Mammary epithelial cell (primary cell): ENCODE measurements around the gene RDH13.

Experiments
- EZH2 ChIP-seq: IDR thresholded peaks from 2 replicates; pipeline ENCODE4 v1.6.1; 2012; ENCODE audit warnings: low read length, inconsistent platforms, borderline replicate concordance
- TF ChIP-seq, protein P1 (sequence below), 2 donors: IDR thresholded peaks in 1 of 2; conservative IDR thresholded peaks in 1 of 2; 2 replicates each; pipeline ENCODE4 v1.5.1; 2011 to 2012; ENCODE audit warnings: inconsistent platforms in 2 of 2, low read length in 2 of 2, mild to moderate bottlenecking in 2 of 2, control low read depth in 1 of 2, low read depth in 1 of 2; ENCODE audit not compliant: insufficient read depth in 1 of 2; ENCODE audit errors: extremely low read depth in 1 of 2

- TF ChIP-seq, protein P1, sequence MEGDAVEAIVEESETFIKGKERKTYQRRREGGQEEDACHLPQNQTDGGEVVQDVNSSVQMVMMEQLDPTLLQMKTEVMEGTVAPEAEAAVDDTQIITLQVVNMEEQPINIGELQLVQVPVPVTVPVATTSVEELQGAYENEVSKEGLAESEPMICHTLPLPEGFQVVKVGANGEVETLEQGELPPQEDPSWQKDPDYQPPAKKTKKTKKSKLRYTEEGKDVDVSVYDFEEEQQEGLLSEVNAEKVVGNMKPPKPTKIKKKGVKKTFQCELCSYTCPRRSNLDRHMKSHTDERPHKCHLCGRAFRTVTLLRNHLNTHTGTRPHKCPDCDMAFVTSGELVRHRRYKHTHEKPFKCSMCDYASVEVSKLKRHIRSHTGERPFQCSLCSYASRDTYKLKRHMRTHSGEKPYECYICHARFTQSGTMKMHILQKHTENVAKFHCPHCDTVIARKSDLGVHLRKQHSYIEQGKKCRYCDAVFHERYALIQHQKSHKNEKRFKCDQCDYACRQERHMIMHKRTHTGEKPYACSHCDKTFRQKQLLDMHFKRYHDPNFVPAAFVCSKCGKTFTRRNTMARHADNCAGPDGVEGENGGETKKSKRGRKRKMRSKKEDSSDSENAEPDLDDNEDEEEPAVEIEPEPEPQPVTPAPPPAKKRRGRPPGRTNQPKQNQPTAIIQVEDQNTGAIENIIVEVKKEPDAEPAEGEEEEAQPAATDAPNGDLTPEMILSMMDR (conservative IDR thresholded peaks at IDR 0.05 in 1 of 2, IDR thresholded peaks at IDR 0.05 in 1 of 2; ENCODE audit: extremely low read depth in 1 of 2, insufficient read depth in 1 of 2, low read depth in 1 of 2, low read length in 2 of 2), result no peak
- no peak for TF ChIP-seq EZH2
These were observed 14.2 kb upstream of the RDH13 start for GRCh38 chr19:55077106-55077505.
